ENCODE measurements around the gene TADA2B.
"Not testable (repeated sequence)": the region's sequence is repeated elsewhere in the genome, so short reads cannot be mapped to it uniquely, and the experiment has no call there.

GRCh38 chr4:7102516-7102909 is 59.3 kb downstream of the TADA2B start:
- TF ChIP-seq CTCF, POLR2AphosphoS5, POLR2A (IDR thresholded peaks at IDR 0.05): not testable (repeated sequence)
